ENCODE measurements around the gene MS4A12. TPM values are rescaled to one million over a fixed set of nuclear protein-coding genes. Genes with fewer than 3 reads are reported as not detected.
"Not testable (repeated sequence)": the region's sequence is repeated elsewhere in the genome, so short reads cannot be mapped to it uniquely, and the experiment has no call there.

Gene MS4A12
- total RNA-seq, 4 donors from 2014 or later, result 0.75 TPM; not detected in 3

DNA sequence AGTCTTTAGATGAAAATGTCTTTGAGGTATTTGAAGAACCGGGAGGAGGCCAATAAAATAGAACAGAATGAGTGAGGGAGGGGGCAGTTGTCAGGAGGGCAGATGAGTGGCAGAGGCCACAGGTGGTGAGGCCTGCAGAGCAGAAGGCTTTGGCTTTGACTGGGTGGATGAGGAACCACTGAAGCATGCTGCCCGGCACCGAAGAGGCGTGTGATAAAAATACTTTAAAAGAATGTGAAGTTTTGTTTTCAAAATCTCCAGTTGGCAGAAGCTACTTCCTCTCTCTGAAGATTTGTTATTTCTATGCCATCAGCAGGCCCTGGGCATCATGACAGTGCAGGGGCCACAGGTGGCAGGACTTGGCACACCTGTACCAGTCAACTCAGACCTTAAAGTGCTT lies 6.3 kb downstream of the MS4A12 start:
- no peaks in the 10 kb centered on the region for H3K4me1 ChIP-seq
- H3K4me3 ChIP-seq, result no peak overlapping the region
- no peak for ATAC-seq
- no peaks in the 10 kb centered on the region for H3K27me3 ChIP-seq
- in situ Hi-C loops (cut with MboI; ENCODE audit: low sequenced_read_pairs in 4 of 4) (no loop called here), intact Hi-C loops (cut with DNase I; ENCODE audit: low total_unique reads) (no loop called here)
- no peaks in the 10 kb centered on the region for H3K36me3 ChIP-seq
- H3K9me3 ChIP-seq, result no peaks in the 10 kb centered on the region
- TF ChIP-seq POLR2A (IDR thresholded peaks at IDR 0.05) (no peak), CTCF (IDR thresholded peaks at IDR 0.05 in 4 of 5, conservative IDR thresholded peaks at IDR 0.05 in 1 of 5) (no peak)
- H3K27ac ChIP-seq, result no peak overlapping the region
- no peak for DNase-seq

DNA sequence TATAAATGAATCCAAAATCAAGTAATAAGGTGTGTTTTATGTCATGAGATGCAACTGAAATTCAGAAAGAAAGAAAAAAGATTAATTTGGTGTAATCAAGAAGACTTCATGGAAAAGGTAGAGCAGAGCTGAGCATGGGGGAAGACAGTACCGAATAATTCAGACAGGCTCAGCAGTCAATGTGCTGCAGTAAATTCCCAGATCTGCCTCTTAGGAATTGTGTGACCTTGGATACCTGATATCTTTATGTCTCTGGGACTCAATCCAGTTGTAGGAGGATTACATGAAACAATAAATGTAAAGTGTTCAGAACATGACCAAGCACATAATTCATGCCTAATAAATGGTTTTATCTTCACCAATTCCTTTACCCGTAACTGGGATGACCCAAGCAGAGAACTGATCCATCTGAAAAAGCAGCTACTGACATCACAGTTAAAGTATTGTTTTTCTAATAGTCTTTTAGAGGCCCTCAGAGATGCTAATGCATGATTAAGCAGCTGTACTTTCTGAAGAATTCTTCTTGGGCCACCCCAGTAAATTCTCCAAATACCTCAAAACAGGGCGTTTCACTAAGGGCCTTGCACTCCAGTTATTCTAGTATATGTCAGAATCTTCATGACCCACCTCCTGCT lies 7.8 kb downstream of the MS4A12 start:
- in situ Hi-C loops (cut with MboI; ENCODE audit: low sequenced_read_pairs in 4 of 4), result no loop called here
- no peaks in the 10 kb centered on the region for H3K4me1 ChIP-seq

GRCh38 chr11:60502221-60502775 lies 9.7 kb downstream of the MS4A12 start:
- ATAC-seq (no peak), DNase-seq (no peak)
- H3K36me3 ChIP-seq, result no peaks in the 10 kb centered on the region
- no peak overlapping the region for H3K27ac ChIP-seq
- no peaks in the 10 kb centered on the region for H3K4me1 ChIP-seq
- no peaks in the 10 kb centered on the region for H3K27me3 ChIP-seq
- TF ChIP-seq POLR2A (IDR thresholded peaks at IDR 0.05), result no peak
- TF ChIP-seq CTCF (IDR thresholded peaks at IDR 0.05 in 4 of 5, conservative IDR thresholded peaks at IDR 0.05 in 1 of 5), result no peak
- intact Hi-C loops (cut with DNase I; ENCODE audit: low total_unique reads), result no loop called here
- in situ Hi-C loops (cut with MboI; ENCODE audit: low sequenced_read_pairs in 4 of 4), result no loop called here
- H3K9me3 ChIP-seq, result no peaks in the 10 kb centered on the region
- no peak overlapping the region for H3K4me3 ChIP-seq

More for the DNA sequence above, 7.8 kb downstream of the MS4A12 start:
- DNase-seq, result no peak
- ATAC-seq, result no peak
- H3K27ac ChIP-seq, result no peak overlapping the region
- no peaks in the 10 kb centered on the region for H3K36me3 ChIP-seq
- intact Hi-C loops (cut with DNase I; ENCODE audit: low total_unique reads), result no loop called here
- no peak for TF ChIP-seq CTCF (IDR thresholded peaks at IDR 0.05 in 4 of 5, conservative IDR thresholded peaks at IDR 0.05 in 1 of 5)
- no peak for TF ChIP-seq POLR2A (IDR thresholded peaks at IDR 0.05)
- H3K27me3 ChIP-seq, result no peaks in the 10 kb centered on the region
- H3K4me3 ChIP-seq, result no peak overlapping the region
- no peaks in the 10 kb centered on the region for H3K9me3 ChIP-seq

DNA sequence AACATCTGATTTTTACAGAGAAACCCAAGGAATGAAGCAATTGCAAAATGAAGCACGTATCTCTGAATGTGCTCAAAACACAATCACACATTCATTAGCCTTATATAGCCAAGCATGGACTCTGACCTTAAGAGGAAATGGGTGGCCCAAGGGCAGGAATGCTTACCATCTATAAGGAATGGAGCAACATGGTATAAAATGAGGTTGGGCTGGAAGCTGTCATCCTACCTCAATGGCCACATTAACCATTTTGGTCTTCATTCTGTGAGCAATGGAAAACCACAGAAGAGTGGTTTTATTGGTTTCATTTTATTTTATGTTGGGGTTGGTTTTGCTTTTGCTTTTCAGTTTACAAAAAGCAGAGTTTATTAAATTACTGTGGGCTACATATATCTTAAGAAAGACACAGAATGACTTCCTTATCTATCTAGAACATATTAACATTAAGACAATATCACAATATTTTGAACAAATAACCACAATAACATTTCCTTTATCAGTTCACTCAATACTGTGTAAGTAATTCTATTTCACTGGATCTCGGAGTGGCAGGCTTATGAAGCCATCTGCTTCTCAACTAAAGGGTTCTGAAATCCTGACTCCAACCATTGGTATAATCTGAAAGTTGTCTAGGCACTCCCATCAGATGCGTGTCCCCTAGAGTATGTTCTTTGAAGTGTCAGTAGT lies 11.8 kb downstream of the MS4A12 start:
- H3K27me3 ChIP-seq, result no peaks in the 10 kb centered on the region
- DNase-seq (no peak), ATAC-seq (no peak)
- TF ChIP-seq POLR2A (IDR thresholded peaks at IDR 0.05) (no peak), CTCF (IDR thresholded peaks at IDR 0.05 in 4 of 5, conservative IDR thresholded peaks at IDR 0.05 in 1 of 5) (no peak)
- H3K4me1 ChIP-seq, result no peaks in the 10 kb centered on the region
- no peaks in the 10 kb centered on the region for H3K9me3 ChIP-seq
- in situ Hi-C loops (cut with MboI; ENCODE audit: low sequenced_read_pairs in 4 of 4) (no loop called here), intact Hi-C loops (cut with DNase I; ENCODE audit: low total_unique reads) (no loop called here)
- H3K27ac ChIP-seq, result no peak overlapping the region
- H3K4me3 ChIP-seq, result no peak overlapping the region
- no peaks in the 10 kb centered on the region for H3K36me3 ChIP-seq

- H3K27me3 ChIP-seq; H3K4me3 ChIP-seq; H3K9me3 ChIP-seq; intact Hi-C loops (cut with DNase I; ENCODE audit: low total_unique reads); H3K36me3 ChIP-seq; H3K27ac ChIP-seq; in situ Hi-C loops (cut with MboI; ENCODE audit: low sequenced_read_pairs in 4 of 4); H3K4me1 ChIP-seq; DNase-seq; ATAC-seq: not testable (repeated sequence)
Observed at GRCh38 chr11:60509609-60510008, 17.0 kb downstream of the MS4A12 start.

GRCh38 chr11:60510209-60510608 lies 17.6 kb downstream of the MS4A12 start:
- in situ Hi-C loops (cut with MboI; ENCODE audit: low sequenced_read_pairs in 4 of 4); H3K27ac ChIP-seq; H3K36me3 ChIP-seq; H3K9me3 ChIP-seq; DNase-seq; H3K4me3 ChIP-seq; H3K27me3 ChIP-seq; H3K4me1 ChIP-seq; intact Hi-C loops (cut with DNase I; ENCODE audit: low total_unique reads); ATAC-seq: not testable (repeated sequence)

All from gastrocnemius medialis (tissue), 4 donors.